OCI-LY1 (cell line): Measurements from ENCODE around the gene POLD3.

ENCODE experiments used
- H2AFZ ChIP-seq: fragments of 200-600 bp; sonication (generic), shearing (Covaris generic); 2 replicates; pipeline ENCODE4 v1.6.0; 2014; ENCODE audit warnings: antibody characterized with exemption, mild to moderate bottlenecking, low read length
- H3F3A ChIP-seq: fragments of 200-600 bp; sonication (generic), shearing (Covaris generic); 2 replicates; pipeline ENCODE4 v1.6.0; 2014; ENCODE audit warnings: mild to moderate bottlenecking, antibody characterized with exemption, low read length, moderate library complexity; ENCODE audit not compliant: insufficient read depth
- H3K27ac ChIP-seq: fragments of 200-600 bp; sonication (generic); 2 replicates; pipeline ENCODE4 v1.5.1; 2014; ENCODE audit warnings: low read length, mixed run types, mild to moderate bottlenecking, low read depth; ENCODE audit not compliant: poor library complexity, severe bottlenecking
- H3K27me3 ChIP-seq: fragments of 200-600 bp; sonication (generic); 2 replicates; pipeline ENCODE4 v1.6.0; 2014; ENCODE audit warnings: antibody characterized with exemption, mild to moderate bottlenecking, low read length, moderate library complexity; ENCODE audit not compliant: insufficient read depth
- H3K36me3 ChIP-seq: fragments of 200-600 bp; sonication (generic); 2 replicates; pipeline ENCODE4 v1.6.1; 2014; ENCODE audit warnings: mild to moderate bottlenecking, antibody characterized with exemption, low read length, moderate library complexity, mixed read lengths; ENCODE audit not compliant: insufficient read depth
- H3K4me1 ChIP-seq: fragments of 200-600 bp; sonication (generic); 2 replicates; pipeline ENCODE4 v1.5.1; 2014; ENCODE audit warnings: mild to moderate bottlenecking, low read length, moderate library complexity; ENCODE audit not compliant: insufficient read depth, severe bottlenecking
- H3K4me2 ChIP-seq: fragments of 200-600 bp; sonication (generic), shearing (Covaris generic); 2 replicates; pipeline ENCODE4 v1.6.1; 2014; ENCODE audit warnings: low read length
- H3K4me3 ChIP-seq: fragments of 200-600 bp; sonication (generic); 2 replicates; pipeline ENCODE4 v1.5.1; 2014; ENCODE audit warnings: low read length, low read depth, mild to moderate bottlenecking, mixed read lengths; ENCODE audit not compliant: poor library complexity, severe bottlenecking
- H3K79me2 ChIP-seq: fragments of 200-600 bp; shearing (Covaris generic); 2 replicates; pipeline ENCODE4 v1.6.1; 2016; ENCODE audit warnings: mixed run types, low read length, mixed read lengths; ENCODE audit not compliant: insufficient read depth
- H3K9ac ChIP-seq: fragments of 200-600 bp; sonication (generic), shearing (Covaris generic); 2 replicates; pipeline ENCODE4 v1.6.1; 2014; ENCODE audit warnings: mild to moderate bottlenecking, low read length, mixed read lengths
- H3K9me2 ChIP-seq: fragments of 200-600 bp; sonication (generic), shearing (Covaris generic); 2 replicates; pipeline ENCODE4 v1.6.1; 2014; ENCODE audit warnings: low read depth, mild to moderate bottlenecking, low read length, mixed read lengths
- H3K9me3 ChIP-seq: fragments of 200-600 bp; shearing (Covaris generic); 2 replicates; pipeline ENCODE4 v1.6.1; 2014; ENCODE audit warnings: low read length, mixed read lengths
- H4K20me1 ChIP-seq: fragments of 200-600 bp; sonication (generic), shearing (Covaris generic); 2 replicates; pipeline ENCODE4 v1.6.0; 2016; ENCODE audit warnings: mild to moderate bottlenecking, low read length; ENCODE audit not compliant: insufficient read depth
- CTCF ChIP-seq: fragments of 200-600 bp; sonication (generic), shearing (Covaris generic); IDR thresholded peaks from 2 replicates; pipeline ENCODE4 v1.5.1; 2017; ENCODE audit warnings: mild to moderate bottlenecking, antibody characterized with exemption, low read length, moderate library complexity, mixed read lengths
- EZH2 ChIP-seq: fragments of 200-600 bp; sonication (generic), shearing (Covaris generic); IDR thresholded peaks from 2 replicates; pipeline ENCODE4 v1.8.0; 2017; ENCODE audit warnings: borderline replicate concordance, mixed run types, mild to moderate bottlenecking, antibody characterized with exemption, low read length, moderate library complexity, mixed read lengths

Gene POLD3

DNA sequence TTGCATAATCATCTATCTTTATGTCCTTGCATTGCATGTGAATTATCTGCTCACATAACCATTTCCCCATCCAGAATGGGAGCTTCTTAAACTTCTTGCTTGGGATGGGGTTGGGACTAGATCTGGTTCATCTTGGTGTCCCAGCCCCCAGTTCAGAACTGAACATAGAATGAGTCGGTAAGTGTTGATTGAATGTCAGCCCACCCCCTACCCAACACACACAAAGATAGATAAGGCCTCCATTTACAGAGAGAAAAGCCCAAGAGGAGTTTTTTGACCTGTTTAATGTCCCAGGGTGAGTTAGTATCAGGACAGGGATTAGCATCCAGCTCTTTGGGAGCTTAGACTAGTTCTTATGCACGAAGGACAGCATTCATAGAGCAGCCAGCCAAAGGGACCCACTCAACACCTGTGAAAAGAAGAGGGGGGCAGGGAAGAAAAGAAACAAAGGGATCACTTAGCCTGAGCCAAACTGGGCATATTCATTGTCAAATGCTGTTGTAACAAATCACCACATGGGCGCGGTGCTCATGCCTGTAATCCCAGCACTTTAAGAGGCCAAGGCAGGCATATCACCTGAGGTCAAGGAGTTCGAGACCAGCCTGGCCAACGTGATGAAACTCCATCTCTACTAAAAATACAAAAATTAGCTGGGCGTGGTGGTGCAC lies 81.4 kb downstream of the POLD3 start:
- H3K4me1 ChIP-seq = no peaks in the 10 kb centered on the region
- no peaks in the 10 kb centered on the region for H4K20me1 ChIP-seq
- no peaks in the 10 kb centered on the region for H3K36me3 ChIP-seq
- no peak overlapping the region for H3K4me3 ChIP-seq
- no peaks in the 10 kb centered on the region for H3K27me3 ChIP-seq
- TF ChIP-seq CTCF (no peak), EZH2 (no peak)
- H3K27ac ChIP-seq = no peak overlapping the region
- no peaks in the 10 kb centered on the region for H3F3A ChIP-seq
- H3K79me2 ChIP-seq = no peaks in the 10 kb centered on the region
- no peak overlapping the region for H3K4me2 ChIP-seq
- no peaks in the 10 kb centered on the region for H3K9me3 ChIP-seq
- H3K9me2 ChIP-seq = no peaks in the 10 kb centered on the region
- H2AFZ ChIP-seq = no peak overlapping the region
- no peak overlapping the region for H3K9ac ChIP-seq

DNA sequence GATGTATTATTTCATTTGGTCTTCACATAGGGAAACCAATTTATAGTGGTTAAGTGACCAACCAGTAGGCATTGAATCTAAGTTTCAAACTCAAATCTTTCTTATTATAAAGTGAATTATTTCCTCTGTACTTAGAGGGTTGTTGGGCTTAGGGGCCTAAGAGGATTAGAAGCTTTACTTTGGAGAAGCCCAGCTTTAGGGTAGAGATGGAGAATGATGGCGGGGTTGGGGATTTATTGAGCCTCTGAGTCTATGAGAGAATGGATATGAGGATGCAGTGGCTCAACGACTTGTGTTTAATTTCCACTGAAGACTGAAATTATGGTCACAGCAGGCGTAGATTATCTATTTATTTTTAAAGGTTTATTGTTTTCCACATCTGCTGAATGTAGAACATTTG lies 83.4 kb downstream of the POLD3 start:
- H3K9me3 ChIP-seq = no peaks in the 10 kb centered on the region
- no peak overlapping the region for H3K4me3 ChIP-seq
- H3K4me2 ChIP-seq = no peak overlapping the region
- no peak overlapping the region for H3K27ac ChIP-seq
- H3K4me1 ChIP-seq = no peaks in the 10 kb centered on the region
- H3K9me2 ChIP-seq = no peaks in the 10 kb centered on the region
- H2AFZ ChIP-seq = no peak overlapping the region
- TF ChIP-seq EZH2 (no peak), CTCF (no peak)
- H3K9ac ChIP-seq = no peak overlapping the region
- H3F3A ChIP-seq = no peaks in the 10 kb centered on the region
- no peaks in the 10 kb centered on the region for H3K79me2 ChIP-seq
- H4K20me1 ChIP-seq = no peaks in the 10 kb centered on the region
- peaks cover 10% of the 10 kb centered on the region; the same call in 1 of the 2 replicates for H3K27me3 ChIP-seq
- no peaks in the 10 kb centered on the region for H3K36me3 ChIP-seq

- Histone ChIP-seq H4K20me1 (no peaks in the 10 kb centered on the region), H3K27ac (no peak overlapping the region), H3K4me3 (no peak overlapping the region), H3K27me3 (peaks cover 11% of the 10 kb centered on the region; the same call in 1 of the 2 replicates), H3K9me3 (no peaks in the 10 kb centered on the region), H3K79me2 (no peaks in the 10 kb centered on the region), H2AFZ (no peak overlapping the region), H3F3A (no peaks in the 10 kb centered on the region), H3K36me3 (no peaks in the 10 kb centered on the region), H3K9me2 (no peaks in the 10 kb centered on the region), H3K9ac (no peak overlapping the region), H3K4me2 (no peak overlapping the region), H3K4me1 (no peaks in the 10 kb centered on the region)
- no peak for TF ChIP-seq EZH2
- TF ChIP-seq CTCF = no peak
Observed at GRCh38 chr11:74676596-74676995, 84.2 kb downstream of the POLD3 start.
